HepG2 (cell line): ENCODE results near the gene SLC25A11. TPM values are rescaled to one million over a fixed set of nuclear protein-coding genes. Genes with fewer than 3 reads are reported as not detected.

Source experiments
- CCDC6 ChIP-seq: sonication (generic); formaldehyde crosslinking; IDR thresholded peaks from 2 replicates; pipeline ENCODE4 v1.8.1; 2022; ENCODE audit warnings: mild to moderate bottlenecking, missing genetic modification reagents, moderate library complexity
- NR2C2 ChIP-seq: sonication (generic); formaldehyde crosslinking; IDR thresholded peaks from 2 replicates; pipeline ENCODE4 v1.4.0; 2020; ENCODE audit warnings: missing genetic modification reagents, mild to moderate bottlenecking, moderate library complexity, borderline replicate concordance
- SMYD3 ChIP-seq: sonication (generic); formaldehyde crosslinking; IDR thresholded peaks from 2 replicates; pipeline ENCODE4 v1.8.1; 2023; ENCODE audit warnings: mild to moderate bottlenecking, missing genetic modification reagents
- TCF12 ChIP-seq, 2 experiments: fragments of 450-650 bp in 1 of 2; sonication (generic) in 1 of 2; formaldehyde crosslinking in 1 of 2; IDR thresholded peaks; 2 replicates each; pipeline versions ENCODE4 v1.6.1 to v1.8.0; 2017 to 2022; ENCODE audit warnings: antibody characterized with exemption in 1 of 2, mild to moderate bottlenecking in 1 of 2, missing genetic modification reagents in 1 of 2, moderate library complexity in 1 of 2
- ZKSCAN1 ChIP-seq: fragments of 150-350 bp; IDR thresholded peaks from 2 replicates; pipeline ENCODE4 v1.6.1; 2014; ENCODE audit warnings: low read length
- ZNF3 ChIP-seq: IDR thresholded peaks from 2 replicates; pipeline ENCODE4 v1.7.0; 2017; ENCODE audit warnings: inconsistent platforms
- ZNF510 ChIP-seq: sonication (generic); formaldehyde crosslinking; IDR thresholded peaks from 2 replicates; pipeline ENCODE4 v1.4.0; 2020; ENCODE audit warnings: low read depth, mild to moderate bottlenecking, missing genetic modification reagents
- ZNF616 ChIP-seq: sonication (generic); formaldehyde crosslinking; IDR thresholded peaks from 2 replicates; pipeline ENCODE4 v1.5.0; 2020; ENCODE audit warnings: low read depth, mild to moderate bottlenecking, missing genetic modification reagents
- ZZZ3 ChIP-seq: sonication (generic); formaldehyde crosslinking; IDR thresholded peaks from 2 replicates; pipeline ENCODE4 v1.4.0; 2020; ENCODE audit warnings: missing genetic modification reagents, mild to moderate bottlenecking, borderline replicate concordance
- polyA plus RNA-seq, 8 experiments: library from polyadenylated mRNA; depleted of rRNA in 3 of 8; stranded (reverse) in 7 of 8; unstranded in 1 of 8; fragments of >200 nt; fragmentation: Illumina TruSeq in 4 of 8; extraction: Trizol in 4 of 8; gene quantifications; 2 replicates each; pipeline versions ENCODE4 v1.2.1 to v1.2.3, GENCODE V29; 2011 to 2016; ENCODE audit warnings: low read depth in 4 of 8, missing spikeins in 1 of 8, mixed read lengths in 1 of 8; ENCODE audit not compliant: insufficient read depth in 1 of 8
- total RNA-seq, 5 experiments: library from RNA; depleted of rRNA; stranded (reverse); fragments of >200 nt; fragmentation: Illumina TruSeq; extraction: Trizol; gene quantifications; 2 replicates each; pipeline ENCODE4 v1.2.3, GENCODE V29; 2016; ENCODE audit warnings: low read depth in 1 of 5
- TF ChIP-seq, protein P1 (sequence below): sonication (generic); formaldehyde crosslinking; IDR thresholded peaks from 2 replicates; pipeline ENCODE4 v1.4.0; 2020; ENCODE audit warnings: mild to moderate bottlenecking, missing genetic modification reagents
- TF ChIP-seq, protein P2 (sequence below): sonication (generic); formaldehyde crosslinking; IDR thresholded peaks from 2 replicates; pipeline ENCODE4; 2020; ENCODE audit warnings: missing genetic modification reagents, mild to moderate bottlenecking, borderline replicate concordance

The SLC25A11 gene
- total and polyA plus RNA-seq, 2 of the 13 experiments (the other 11 are each of a cell fraction or from before 2014, with no cell fraction given), result 35.4 to 47.2 TPM

DNA sequence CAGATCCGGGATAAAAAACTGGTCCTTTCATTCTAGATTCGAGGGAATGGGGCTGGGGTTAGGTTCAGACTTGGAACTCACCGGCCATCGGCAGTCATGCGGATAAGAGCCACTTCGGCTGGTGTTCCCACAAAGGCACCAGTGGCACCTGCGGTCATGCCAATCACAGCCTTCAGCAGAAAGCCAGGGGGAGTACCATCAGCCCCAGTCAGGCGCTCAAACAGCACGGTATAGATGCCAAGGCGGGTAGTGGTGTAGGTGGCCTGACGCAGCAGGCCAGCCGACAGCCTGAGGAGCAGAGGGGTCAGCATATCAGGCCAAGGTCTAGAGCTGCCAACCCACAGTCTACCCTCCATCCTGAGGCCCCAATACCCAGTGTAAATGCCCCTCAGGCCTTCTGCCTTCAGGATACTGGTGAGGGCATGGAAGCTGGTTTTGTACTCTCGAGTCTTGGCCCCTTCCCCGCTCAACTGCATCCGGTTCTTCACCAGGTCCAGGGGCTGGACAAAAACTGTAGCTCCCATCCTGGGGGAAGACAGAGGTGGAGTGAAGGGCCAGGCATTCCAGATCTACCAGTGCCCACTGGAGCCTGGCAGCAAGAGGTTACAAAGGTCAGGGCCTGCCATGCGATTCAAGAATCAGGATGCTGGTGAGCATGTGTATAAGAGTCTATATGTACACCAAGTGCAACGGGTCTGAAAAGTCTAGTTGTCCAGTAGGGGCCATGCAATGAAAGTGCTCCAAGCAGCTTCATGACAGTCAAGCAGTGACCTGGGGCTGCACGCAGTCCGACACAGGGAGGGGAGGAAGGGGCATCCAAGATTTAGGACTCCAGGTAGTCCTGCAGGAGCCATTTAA, 929 bp downstream of the SLC25A11 start (continued):
- TF ChIP-seq CCDC6 (CRISPR knock-in tag), result no peak
- TF ChIP-seq ZNF510 (CRISPR knock-in tag), result no peak
- no peak for TF ChIP-seq SMYD3
- TF ChIP-seq, protein P1, sequence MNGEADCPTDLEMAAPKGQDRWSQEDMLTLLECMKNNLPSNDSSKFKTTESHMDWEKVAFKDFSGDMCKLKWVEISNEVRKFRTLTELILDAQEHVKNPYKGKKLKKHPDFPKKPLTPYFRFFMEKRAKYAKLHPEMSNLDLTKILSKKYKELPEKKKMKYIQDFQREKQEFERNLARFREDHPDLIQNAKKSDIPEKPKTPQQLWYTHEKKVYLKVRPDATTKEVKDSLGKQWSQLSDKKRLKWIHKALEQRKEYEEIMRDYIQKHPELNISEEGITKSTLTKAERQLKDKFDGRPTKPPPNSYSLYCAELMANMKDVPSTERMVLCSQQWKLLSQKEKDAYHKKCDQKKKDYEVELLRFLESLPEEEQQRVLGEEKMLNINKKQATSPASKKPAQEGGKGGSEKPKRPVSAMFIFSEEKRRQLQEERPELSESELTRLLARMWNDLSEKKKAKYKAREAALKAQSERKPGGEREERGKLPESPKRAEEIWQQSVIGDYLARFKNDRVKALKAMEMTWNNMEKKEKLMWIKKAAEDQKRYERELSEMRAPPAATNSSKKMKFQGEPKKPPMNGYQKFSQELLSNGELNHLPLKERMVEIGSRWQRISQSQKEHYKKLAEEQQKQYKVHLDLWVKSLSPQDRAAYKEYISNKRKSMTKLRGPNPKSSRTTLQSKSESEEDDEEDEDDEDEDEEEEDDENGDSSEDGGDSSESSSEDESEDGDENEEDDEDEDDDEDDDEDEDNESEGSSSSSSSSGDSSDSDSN, result peak; percentile 5; the same call in 1 of the 2 replicates
- TF ChIP-seq ZKSCAN1, result no peak
- no peak for TF ChIP-seq ZNF616
- no peak for TF ChIP-seq TCF12 (IDR thresholded peaks at IDR 0.05)
- TF ChIP-seq TCF12 (CRISPR knock-in tag; IDR thresholded peaks at IDR 0.05), result no peak
- no peak for TF ChIP-seq ZZZ3 (CRISPR knock-in tag)
- no peak for TF ChIP-seq NR2C2 (CRISPR knock-in tag)
- TF ChIP-seq ZNF3 (CRISPR knock-in tag), result no peak
- TF ChIP-seq, protein P2, sequence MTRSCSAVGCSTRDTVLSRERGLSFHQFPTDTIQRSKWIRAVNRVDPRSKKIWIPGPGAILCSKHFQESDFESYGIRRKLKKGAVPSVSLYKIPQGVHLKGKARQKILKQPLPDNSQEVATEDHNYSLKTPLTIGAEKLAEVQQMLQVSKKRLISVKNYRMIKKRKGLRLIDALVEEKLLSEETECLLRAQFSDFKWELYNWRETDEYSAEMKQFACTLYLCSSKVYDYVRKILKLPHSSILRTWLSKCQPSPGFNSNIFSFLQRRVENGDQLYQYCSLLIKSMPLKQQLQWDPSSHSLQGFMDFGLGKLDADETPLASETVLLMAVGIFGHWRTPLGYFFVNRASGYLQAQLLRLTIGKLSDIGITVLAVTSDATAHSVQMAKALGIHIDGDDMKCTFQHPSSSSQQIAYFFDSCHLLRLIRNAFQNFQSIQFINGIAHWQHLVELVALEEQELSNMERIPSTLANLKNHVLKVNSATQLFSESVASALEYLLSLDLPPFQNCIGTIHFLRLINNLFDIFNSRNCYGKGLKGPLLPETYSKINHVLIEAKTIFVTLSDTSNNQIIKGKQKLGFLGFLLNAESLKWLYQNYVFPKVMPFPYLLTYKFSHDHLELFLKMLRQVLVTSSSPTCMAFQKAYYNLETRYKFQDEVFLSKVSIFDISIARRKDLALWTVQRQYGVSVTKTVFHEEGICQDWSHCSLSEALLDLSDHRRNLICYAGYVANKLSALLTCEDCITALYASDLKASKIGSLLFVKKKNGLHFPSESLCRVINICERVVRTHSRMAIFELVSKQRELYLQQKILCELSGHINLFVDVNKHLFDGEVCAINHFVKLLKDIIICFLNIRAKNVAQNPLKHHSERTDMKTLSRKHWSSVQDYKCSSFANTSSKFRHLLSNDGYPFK (CRISPR knock-in tag), result peak; percentile 16; the same call in 1 of the 2 replicates
